Left colon (tissue), 2 donors: Measurements from ENCODE around the gene DCDC2. TPM values are rescaled to one million over a fixed set of nuclear protein-coding genes. Genes with fewer than 3 reads are reported as not detected.
"Not testable (repeated sequence)": the region's sequence is repeated elsewhere in the genome, so short reads cannot be mapped to it uniquely, and the experiment has no call there.

Source experiments
- ATAC-seq: fragments of 200-7000 bp; cut with Tn5 transposase; one replicate; pipeline ENCODE4 v1.9.1; 2020; ENCODE audit warnings: mild to moderate bottlenecking, moderate library complexity
- DNase-seq, 2 donors: peaks; one replicate each; pipeline ENCODE4 v3.0.0-alpha.2; 2020
- intact Hi-C, 2 donors: fragments of 100-400 bp; cut with DNase I in 1 of 2; cut with micrococcal nuclease in 1 of 2; formaldehyde crosslinking; loops; one replicate each; pipeline versions ENCODE4 v1.11.2 to v1.14.0; 2022; cut with DNase I, micrococcal nuclease
- total RNA-seq, 2 donors: library from RNA; stranded (reverse); fragmentation: NEBNext Ultra II Directional; extraction: Animal tissue kit (Norgen Biotek cat#: 25700); gene quantifications; one replicate each; pipeline ENCODE4 v1.2.1, GENCODE V29; 2021
- donor health status: DM: no; HTN: no; CAD: no.
- donor health status: DM: yes; HTN: yes; CAD: no.

DCDC2 gene
- total RNA-seq, 2 donors from 2014 or later: 1.7 to 2.1 TPM

DNA sequence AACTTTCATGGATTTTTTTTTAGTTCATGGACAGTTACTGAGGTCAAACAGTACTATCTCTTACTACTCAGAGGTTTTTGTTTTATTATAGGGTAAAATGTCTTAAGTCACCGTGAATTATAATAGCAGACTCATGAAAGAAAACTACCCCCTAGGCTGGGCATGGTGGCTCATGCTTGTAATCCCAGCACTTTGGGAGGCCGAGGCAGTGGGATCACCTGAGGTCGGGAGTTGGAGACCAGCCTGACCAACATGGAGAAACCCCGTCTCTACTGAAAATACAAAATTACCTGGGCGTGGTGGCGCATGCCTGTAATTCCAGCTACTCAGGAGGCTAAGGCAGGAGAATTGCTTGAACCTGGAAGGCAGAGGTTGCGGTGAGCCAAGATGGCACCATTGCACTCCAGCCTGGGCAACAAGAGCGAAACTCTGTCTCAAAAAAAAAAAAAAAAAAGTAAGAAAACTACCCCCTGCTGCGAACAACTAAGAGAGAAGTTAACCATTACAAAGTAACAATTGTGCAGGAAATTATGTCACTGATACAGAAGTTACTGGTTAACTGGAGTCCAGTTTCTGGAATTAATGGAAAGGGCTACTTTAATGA is 25.1 kb upstream of the DCDC2 start:
- intact Hi-C loops, DNase-seq, ATAC-seq: not testable (repeated sequence)

DNA sequence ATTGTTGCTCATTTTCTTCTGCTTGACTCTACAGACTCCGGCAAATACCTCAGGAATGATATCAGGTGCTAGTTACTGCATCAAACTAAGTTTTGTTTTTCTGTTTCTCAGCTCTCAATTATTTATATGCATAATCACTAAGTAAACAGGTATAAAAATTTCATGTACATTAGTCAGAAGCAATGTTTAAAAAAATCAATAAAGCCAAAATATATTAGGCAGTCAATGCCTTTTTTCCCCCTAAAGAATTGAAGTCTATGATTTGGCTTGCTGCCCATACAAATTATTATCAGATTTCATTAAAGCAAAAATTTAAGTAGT is 24.3 kb upstream of the DCDC2 start:
- DNase-seq: no peak
- no peak for ATAC-seq
- intact Hi-C loops: no loop called here

DNA sequence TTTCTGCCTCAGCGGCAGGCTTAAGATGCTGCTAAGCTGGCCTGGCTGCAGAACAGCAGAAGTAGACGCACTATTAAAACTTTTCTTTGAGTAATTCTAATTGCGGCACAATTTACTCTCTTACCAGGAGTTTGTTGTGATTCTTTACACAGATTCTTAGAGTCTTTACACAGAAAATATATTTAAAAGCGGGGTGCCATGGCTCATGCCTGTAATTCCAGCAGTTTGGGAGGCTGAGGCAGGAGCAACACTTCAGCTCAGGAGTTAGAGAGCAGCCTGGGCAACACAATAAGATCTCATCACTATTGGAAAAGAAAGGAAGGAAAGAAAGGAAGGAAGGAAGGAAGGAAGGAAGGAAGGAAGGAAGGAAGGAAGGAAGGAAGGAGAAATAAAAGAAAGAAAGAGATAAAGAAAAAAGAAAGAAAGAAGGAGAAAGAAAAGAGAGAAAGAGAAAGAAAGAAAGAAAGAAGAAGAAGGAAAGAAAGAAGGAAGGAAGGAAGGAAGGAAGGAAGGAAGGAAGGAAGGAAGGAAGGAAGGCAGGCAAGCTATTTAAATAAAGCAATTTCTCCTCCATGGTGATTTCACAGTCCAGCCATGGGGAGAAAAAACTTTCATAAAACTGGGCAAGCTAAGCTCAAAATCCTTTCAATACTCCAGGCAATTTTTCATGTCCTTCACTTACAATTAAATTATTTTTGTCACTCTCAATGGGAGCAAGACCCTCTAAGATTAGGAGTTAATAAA is 23.8 kb upstream of the DCDC2 start:
- ATAC-seq (no peak), DNase-seq (no peak)
- intact Hi-C loops: no loop called here

DNA sequence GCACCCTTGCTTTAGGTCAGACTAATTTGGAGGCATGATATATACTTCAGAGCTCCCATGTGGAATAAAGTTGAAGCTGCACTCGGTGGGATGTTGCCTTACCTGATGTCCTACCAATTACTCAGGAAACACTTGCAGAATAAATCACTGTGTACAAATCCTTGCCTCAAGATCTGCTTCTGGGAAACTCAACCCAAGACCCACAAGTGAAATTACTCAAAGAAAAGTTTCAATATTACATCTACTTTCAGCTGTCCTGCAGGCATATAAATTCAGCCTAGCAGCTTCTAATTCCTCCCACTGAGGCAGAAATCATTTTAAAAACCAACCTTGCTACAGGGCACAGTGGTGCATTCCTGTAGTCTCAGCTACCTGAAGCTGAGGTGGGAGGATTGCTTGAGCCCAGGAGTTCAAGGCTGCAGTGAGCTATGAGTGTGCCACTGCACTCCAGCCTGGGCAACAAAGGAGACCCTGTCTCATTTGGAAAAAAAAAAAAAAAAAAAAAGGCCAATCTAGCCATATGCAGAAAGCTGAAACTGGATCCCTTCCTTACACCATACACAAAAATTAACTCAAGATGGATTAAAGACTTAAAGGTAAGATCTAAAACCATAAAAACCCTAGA is 20.7 kb upstream of the DCDC2 start:
- DNase-seq (no peak), ATAC-seq (no peak)
- intact Hi-C loops: no loop called here

DNA sequence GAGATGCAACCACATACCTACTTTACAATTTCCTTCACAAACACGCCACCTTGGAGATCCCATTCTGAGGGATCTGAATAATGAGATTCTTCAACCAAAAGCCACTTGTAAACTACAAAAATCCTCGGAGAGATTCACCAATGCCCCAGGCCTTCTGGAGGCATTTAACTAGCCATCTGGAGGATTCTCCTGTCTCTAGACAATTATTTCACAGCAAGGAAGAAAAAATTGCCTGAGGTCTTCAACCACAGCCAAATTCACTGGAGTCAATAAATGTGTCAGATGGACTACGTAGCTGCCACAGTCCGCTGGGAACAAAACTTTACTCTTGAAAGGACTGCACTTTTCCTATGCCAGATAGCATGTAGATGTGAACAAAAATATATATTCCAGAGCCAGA is 19.0 kb upstream of the DCDC2 start:
- intact Hi-C loops: no loop called here
- DNase-seq (no peak), ATAC-seq (no peak)

DNA sequence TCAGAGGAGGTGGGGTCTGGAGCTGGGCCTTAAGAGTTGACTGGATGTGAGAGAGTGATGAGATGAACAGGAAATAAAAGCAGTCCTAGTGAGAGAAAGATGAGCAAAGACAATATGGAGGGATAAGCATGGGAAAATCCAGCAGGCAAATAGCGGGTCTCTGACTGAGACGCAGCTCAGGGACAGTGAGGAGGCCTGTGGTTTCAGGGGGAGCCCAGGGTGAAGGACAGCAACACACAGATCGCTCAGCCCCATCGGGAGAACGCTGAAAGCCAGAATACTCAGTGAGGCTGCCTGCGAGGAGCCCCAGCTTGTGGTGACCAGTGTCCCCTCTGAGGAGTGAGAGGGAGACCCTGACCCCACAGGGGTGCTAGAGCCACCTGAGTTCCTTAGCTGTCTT is 16.8 kb upstream of the DCDC2 start:
- ATAC-seq (no peak), DNase-seq (no peak)
- intact Hi-C loops: no loop called here

DNA sequence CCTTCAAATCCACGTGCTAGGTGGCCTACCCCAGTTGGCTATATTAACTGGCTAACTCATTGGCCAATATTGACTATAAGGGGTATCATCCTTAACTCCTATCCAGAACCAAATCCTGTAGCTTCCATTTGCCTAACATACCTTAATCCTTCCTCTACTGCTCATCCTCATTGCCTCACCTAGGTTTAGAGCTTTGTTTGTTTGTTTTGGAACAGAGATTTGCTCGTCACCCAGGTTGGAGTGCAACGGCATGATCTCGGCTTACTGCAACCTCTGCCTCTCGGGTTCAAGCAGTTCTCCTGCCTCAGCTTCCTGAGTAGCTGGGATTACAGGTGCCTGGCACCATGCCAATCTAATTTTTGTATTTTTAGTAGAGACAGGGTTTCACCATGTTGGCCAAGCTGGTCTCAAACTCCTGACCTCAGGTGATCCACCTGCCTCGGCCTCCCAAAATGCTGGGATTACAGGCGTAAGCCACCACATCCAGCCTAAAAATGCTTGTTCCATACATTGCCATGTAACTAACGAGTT is 7.3 kb upstream of the DCDC2 start:
- ATAC-seq, intact Hi-C loops, DNase-seq: not testable (repeated sequence)

DNA sequence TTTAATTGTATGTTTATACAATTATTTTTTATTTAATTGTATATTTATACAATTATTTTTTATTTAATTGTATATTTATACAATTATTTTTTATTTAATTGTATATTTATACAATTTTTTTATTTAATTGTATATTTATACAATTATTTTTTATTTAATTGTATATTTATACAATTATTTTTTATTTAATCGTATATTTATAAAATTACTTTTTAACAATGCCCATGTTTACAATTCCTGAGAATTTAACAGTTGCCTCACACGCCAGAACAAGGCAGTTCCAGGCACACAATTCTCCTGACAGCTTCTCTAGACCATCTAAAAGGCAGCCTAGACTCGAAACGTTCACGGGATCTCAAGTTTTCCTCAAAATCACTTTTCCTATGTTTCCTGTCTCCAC is 4.5 kb upstream of the DCDC2 start:
- ATAC-seq, intact Hi-C loops, DNase-seq: not testable (repeated sequence)

DNA sequence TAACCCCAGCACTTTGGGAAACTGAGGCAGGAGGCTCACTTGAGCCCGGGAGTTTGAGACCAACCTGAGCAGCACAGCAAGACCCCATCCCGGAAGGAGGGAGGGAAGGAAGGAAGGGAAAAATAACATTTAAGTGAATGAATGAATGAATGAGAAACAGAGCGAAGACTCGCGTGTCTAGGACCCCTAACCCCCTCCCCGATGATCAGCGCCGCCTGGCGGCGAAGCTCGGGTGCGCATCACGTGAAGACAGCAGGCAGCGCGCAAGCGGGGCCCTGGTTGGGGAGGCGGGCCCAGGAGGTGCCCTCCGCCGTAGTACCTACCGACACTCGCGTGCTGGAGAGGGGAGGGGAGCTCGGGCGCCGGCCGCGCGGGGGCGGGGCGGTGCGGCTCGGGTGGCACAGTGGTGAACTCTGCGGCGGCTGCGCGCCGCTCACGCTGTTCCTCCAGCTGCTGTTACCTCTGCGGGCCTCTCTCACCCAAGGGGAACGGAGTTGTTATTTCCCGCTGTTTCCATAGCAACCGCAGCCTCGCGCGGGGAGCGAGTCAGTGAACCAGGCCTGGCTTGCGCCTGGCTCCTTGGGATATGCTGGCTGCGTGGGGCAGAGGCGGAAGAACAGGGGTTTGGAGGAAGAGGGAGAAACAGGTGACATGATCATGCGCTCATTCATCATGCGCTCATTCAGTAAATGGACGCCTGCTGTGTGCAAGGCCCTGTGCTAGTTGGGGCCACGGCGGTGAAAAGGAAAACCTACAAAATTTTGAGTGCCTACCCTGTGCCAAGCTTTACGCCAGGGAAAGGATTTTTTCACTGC is 2.0 kb upstream of the DCDC2 start:
- intact Hi-C loops: no loop called here
- DNase-seq (peak; percentile 79), ATAC-seq (peak; percentile 84)

DNA sequence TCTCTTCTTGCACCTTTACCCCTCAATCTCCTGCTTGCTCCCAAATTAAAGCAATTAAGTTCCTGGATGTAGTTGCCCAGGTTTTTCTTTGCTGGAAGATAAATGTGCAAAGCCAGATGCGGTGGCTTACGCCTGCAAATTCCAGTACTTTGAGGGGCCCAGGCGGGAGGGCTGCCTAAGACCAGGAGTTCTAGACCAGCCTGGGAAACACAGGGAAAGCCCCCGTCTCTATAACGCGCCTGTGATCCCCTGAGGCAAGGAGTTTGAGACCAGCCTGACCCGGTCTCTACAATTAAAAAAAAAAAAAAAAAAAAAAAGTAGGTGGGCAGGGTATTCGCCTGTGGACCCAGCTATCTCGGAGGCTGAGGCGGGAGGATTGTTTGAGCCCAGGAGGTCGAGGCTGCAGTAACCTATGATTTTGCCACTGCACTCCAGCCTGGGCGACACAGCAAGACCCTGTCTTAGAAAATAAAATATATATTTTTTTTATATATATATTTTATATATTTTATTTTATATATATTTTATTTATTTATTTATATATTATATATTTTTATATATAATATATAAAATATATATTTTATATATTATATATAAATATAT is 461 bp upstream of the DCDC2 start:
- intact Hi-C loops: no loop called here
- DNase-seq (no peak), ATAC-seq (no peak)

DNA sequence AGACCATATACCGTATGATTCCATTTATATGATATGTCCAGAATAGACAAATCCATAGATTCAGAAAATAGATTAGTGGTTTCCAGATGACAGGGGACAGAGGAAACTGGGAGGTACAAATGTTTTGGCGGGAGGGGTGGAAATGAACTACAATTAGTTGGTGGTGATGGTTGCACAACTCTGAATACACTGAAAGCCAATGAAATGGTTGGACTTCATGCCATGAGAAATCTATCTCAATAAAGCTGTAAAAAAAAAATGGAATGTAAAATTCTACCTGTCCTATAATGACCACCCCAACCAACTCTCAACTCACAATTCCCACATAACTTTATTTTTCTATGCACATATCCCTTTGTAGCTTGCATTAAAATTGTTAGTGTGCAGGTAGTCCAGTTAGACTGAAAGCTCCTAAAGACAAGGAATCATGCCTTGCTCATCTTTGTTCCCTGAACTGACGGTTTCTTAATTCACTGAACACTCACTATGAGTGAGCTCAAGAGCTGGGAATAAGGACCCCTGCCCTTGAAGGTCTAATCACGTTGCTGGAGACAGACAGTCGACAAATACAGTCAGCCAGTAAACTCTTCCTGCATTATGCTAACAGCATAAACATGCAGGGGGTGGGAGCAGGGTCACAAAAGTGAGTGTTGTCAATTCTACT is 1.4 kb downstream of the DCDC2 start:
- DNase-seq: no peak
- intact Hi-C loops: no loop called here
- no peak for ATAC-seq

DNA sequence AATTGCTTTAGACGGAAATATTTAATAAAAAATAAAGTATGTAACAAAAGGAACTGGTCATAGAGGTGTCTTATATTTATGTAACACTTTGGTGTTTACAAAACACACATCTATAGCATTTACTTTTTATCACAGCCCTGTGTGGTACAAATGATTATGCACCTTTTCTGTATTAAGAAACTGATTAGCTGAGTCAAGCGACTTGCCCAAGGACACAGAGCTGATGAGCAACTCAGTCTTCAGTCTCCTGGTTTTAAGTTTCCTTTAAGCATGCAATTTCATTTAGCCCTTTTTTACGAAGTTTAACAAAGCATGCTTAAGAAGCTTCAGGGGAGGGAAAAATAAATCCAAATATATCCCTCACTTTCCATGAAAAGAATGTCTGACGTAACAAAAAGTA is 2.5 kb downstream of the DCDC2 start:
- ATAC-seq (no peak), DNase-seq (no peak)
- intact Hi-C loops: no loop called here

DNA sequence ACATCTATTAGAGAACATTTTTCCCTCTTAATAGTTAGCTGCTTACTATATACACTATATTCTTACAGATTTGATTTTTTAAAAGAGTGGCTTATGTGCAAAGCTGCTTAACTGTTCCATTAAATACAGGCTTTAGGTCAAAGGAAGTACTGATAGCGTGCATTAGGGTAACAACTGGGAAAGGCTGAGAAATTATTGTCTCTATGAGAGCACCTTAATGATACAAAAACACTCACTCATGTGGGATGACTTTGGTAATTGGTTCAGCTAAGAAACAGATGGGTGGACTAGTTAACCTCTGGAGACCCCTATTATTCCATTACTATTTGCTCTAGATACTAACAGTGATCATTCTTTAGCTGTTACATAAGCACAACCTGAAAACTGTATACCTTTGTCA is 4.0 kb downstream of the DCDC2 start:
- no peak for ATAC-seq
- intact Hi-C loops: no loop called here
- DNase-seq: no peak

DNA sequence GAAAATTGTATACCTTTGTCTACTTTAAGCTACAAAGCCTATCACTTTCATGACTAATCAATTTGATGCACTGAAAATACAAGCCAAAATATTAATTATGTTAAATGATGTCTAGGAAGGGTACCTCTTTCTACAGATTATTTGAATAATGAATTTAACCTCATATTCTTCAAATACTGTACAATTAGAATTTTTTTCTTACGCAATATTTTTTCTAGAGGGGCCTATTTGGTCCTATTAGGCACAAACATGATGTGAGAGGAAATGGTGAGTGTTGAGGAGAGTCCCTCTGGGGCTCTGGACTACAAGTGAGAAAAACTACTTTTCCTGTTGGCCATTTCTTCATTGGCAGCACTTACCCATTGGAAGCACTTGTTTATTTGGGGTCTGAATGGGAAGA is 5.4 kb downstream of the DCDC2 start:
- ATAC-seq: no peak
- no peak for DNase-seq
- intact Hi-C loops: no loop called here

DNA sequence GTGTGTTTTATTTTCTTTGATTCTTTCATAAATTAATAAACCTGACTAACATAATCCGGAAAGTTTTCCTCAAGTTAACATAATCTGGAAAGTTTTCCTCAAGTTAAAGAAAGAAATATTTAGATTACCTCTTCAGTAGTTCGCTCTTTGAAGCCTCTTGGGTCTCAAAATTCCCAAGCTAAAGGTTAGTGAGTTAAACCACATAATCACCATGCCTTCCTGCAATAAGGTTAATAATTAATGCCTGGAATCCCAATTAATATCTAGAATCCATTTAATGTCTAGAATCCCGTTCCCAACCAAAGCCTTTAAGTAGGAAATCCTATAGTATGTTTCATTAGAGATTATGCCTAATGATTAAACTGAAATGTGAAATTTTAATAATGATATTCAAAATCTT is 12.9 kb downstream of the DCDC2 start:
- ATAC-seq (no peak), DNase-seq (no peak)
- intact Hi-C loops: no loop called here

DNA sequence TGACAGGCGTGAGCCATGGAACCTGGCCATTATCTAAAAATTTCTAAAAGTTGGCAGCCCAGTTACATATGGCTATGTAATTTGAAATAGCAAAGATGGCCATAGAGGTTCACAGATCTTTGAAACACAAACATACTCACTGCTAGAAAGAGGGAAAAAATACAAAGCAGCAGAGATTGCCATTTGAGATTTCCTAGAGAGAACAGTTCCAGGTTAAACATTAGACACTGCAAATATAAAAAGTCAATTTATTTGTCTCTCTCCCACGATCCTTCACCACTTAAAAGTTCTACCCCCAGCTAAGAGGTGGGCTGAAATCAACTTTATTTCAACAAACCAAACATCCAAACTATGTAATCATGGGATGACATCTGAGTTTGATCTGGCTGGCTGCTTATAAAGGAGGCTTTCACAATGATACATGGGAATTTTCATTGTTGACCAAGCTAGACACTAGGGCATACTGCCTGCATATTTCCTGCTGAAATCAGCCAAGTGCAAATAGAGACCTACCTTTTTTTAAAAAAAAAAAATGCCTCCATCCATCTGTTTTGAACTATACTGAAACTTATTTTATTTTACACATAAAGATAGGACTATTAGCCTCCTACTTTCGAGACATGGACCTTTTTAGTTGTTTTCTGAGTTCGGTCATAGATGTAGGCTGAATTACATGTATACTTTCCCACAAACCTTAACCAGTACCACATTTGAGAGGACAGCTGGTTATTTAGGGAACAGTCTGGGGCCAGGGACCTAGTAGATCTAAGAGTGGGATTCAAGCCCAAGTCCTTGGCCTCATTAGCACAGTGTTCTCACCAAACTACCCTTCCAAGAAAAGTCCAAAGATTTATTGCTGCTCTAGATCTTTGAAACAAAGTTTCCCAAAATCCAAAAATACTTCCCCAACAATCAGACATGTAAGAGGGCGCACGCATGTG is 16.6 kb downstream of the DCDC2 start:
- ATAC-seq (peak; percentile 32), DNase-seq (no peak)
- intact Hi-C loops: no loop called here

DNA sequence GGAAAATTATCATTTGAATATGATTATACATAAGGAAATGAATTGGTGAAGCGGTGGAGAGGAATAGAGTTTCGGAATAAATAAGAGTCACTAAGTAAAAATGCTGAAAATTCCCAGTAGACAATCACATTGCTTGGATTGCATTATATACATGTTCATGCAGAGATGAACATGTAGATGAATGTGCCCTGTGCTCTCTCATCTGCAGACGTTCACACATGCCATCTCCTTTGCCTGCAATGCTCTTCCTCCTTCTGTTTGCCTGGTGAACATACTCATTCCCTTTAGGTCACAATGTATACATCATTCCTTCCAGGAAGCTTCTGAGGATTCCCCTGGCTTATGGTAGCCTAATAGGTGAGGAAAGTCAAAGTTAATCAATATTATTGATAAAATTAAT is 17.9 kb downstream of the DCDC2 start:
- DNase-seq (no peak), ATAC-seq (no peak)
- intact Hi-C loops: no loop called here

DNA sequence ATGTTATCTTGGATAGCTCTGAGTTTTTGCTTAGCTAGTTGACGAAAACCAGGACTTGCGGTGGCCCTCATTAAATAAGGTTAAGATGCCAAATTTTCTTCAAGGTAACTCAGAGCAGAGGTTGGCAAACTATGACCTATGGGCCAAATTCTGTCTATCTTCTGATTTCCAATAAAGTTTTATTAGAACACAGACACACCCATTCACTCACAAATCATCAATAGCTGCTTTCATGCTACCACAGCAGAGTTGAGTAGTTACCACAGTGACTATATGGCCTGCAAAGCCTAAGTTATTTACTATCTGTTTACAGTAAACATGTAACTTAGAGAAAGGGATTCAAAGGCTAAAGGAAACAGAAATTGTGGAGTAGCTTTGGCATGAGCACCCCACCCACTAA is 23.6 kb downstream of the DCDC2 start:
- intact Hi-C loops: no loop called here
- DNase-seq (no peak), ATAC-seq (no peak)
